WTC11 (cell line): ENCODE results near the gene PIK3C2G.

ENCODE experiments used
- ATF1 ChIP-seq: sonication (generic); formaldehyde crosslinking; IDR thresholded peaks from 2 replicates; pipeline ENCODE4 v1.8.1; 2023; ENCODE audit warnings: mild to moderate bottlenecking, moderate library complexity, missing genetic modification reagents
- E2F4 ChIP-seq: sonication (generic); formaldehyde crosslinking; IDR thresholded peaks from 2 replicates; pipeline ENCODE4 v1.8.1; 2022; ENCODE audit warnings: low read depth, mild to moderate bottlenecking, moderate library complexity, missing genetic modification reagents, borderline replicate concordance
- IRF1 ChIP-seq: sonication (generic); formaldehyde crosslinking; IDR thresholded peaks from 2 replicates; pipeline ENCODE4 v1.8.0; 2023; ENCODE audit warnings: missing genetic modification reagents
- NR3C1 ChIP-seq: sonication (generic); formaldehyde crosslinking; conservative IDR thresholded peaks from 2 replicates; pipeline ENCODE4 v1.8.1; 2023; ENCODE audit warnings: low read depth, mild to moderate bottlenecking, missing genetic modification reagents
- USF2 ChIP-seq: sonication (generic); formaldehyde crosslinking; IDR thresholded peaks from 2 replicates; pipeline ENCODE4 v1.8.1; 2023; ENCODE audit warnings: mild to moderate bottlenecking, missing genetic modification reagents, moderate library complexity
- TF ChIP-seq, protein P1 (sequence below): fragments of 200-600 bp; IDR thresholded peaks from 2 replicates; pipeline ENCODE4 v1.8.0; 2022; ENCODE audit warnings: antibody characterized with exemption

- no peak for TF ChIP-seq USF2 (CRISPR knock-in tag)
- TF ChIP-seq, protein P1, sequence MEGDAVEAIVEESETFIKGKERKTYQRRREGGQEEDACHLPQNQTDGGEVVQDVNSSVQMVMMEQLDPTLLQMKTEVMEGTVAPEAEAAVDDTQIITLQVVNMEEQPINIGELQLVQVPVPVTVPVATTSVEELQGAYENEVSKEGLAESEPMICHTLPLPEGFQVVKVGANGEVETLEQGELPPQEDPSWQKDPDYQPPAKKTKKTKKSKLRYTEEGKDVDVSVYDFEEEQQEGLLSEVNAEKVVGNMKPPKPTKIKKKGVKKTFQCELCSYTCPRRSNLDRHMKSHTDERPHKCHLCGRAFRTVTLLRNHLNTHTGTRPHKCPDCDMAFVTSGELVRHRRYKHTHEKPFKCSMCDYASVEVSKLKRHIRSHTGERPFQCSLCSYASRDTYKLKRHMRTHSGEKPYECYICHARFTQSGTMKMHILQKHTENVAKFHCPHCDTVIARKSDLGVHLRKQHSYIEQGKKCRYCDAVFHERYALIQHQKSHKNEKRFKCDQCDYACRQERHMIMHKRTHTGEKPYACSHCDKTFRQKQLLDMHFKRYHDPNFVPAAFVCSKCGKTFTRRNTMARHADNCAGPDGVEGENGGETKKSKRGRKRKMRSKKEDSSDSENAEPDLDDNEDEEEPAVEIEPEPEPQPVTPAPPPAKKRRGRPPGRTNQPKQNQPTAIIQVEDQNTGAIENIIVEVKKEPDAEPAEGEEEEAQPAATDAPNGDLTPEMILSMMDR, result no peak
- no peak for TF ChIP-seq NR3C1 (CRISPR knock-in tag)
- TF ChIP-seq IRF1 (CRISPR knock-in tag), result no peak
- TF ChIP-seq E2F4 (CRISPR knock-in tag), result no peak
- no peak for TF ChIP-seq ATF1 (CRISPR knock-in tag)
Measured at GRCh38 chr12:18296201-18296908, 35.0 kb downstream of the PIK3C2G start.
